GM21390 (cell line): ENCODE measurements around the gene LBP.
"Not testable (repeated sequence)": the region's sequence is repeated elsewhere in the genome, so short reads cannot be mapped to it uniquely, and the experiment has no call there.

ENCODE experiments used
- ATAC-seq: cut with Tn5 transposase; IDR thresholded peaks from one replicate; pipeline ENCODE4 v1.9.1; 2021; ENCODE audit not compliant: unreplicated experiment

The LBP gene

GRCh38 chr20:38345643-38346042, 639 bp upstream of the LBP start:
- no peak for ATAC-seq

- ATAC-seq: no peak
Observed at GRCh38 chr20:38346741-38347140, 459 bp downstream of the LBP start.

DNA sequence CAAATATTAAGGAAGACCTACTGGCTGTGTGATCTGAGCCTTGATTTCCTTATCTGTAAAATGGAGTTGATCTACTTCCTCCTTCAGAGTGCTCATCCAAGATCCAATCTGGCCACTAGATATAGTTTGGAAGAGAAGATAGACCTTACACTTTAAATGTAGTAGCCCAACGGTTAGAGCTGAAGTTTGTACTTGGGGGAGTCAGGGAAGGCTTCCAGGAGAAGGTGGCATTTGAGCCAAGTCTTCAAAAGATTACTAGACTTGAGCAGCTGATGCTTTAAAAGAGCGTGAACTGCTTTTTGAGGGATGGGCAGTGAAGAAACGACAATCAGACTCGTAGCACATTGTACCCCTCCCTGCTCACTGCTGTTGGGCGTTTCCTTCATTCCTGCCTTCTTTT, 3.6 kb downstream of the LBP start:
- ATAC-seq: no peak

- ATAC-seq: no peak
Observed at GRCh38 chr20:38350879-38351775, 4.8 kb downstream of the LBP start.

DNA sequence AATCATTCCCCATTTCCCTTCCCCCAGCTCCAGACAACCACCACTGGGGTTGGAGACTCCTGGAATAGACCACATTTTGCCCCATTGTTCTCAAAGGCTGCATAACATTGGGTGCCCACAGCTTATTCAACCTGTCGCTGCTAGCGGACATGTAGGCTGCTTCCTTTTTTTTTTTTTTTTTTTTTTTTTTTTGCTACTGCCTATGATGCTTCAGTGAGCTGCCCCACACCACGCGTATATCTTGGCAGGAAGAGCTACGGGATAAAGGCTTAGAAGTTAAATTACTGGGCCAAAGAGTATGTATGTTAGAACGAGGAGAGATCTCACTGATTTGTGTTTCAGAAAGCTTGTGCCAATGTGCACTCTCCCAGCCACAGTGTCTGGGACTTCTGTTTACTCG, 7.0 kb downstream of the LBP start:
- no peak for ATAC-seq

DNA sequence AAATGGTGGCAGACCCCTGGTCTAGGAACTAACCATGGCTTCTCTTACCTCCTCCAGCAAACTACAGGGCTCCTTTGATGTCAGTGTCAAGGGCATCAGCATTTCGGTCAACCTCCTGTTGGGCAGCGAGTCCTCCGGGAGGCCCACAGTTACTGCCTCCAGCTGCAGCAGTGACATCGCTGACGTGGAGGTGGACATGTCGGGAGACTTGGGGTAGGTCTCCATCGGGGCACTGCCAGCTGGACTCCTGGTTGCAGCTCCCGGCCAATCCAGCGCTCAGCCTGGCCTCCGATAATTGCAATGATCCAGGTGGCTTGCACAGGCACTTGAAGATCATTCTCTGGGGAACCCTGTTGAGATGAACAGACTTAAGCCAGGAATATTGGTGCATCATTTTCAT, 7.9 kb downstream of the LBP start:
- no peak for ATAC-seq

GRCh38 chr20:38355161-38356012, 9.1 kb downstream of the LBP start:
- ATAC-seq: no peak

GRCh38 chr20:38357653-38358207, 11.4 kb downstream of the LBP start:
- no peak for ATAC-seq

DNA sequence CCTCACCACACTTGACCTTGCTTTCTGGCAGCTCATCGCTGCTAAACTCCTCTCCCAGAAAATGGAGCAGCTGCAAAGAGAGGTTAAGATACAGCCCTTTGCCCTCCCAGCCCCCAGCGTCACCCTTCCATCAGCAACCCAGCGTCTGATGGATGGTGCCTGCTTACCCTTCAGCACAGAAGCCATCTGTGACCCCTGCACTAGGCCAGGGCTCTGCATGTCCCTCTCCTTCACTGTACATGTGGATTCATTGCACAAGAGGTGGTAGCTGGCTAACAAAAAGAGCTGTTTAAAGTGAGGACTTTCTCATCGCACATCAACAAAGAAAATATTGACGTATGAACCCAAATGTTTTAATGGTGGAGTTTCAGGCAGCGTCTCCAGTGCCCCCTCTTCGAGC, 12.3 kb downstream of the LBP start:
- ATAC-seq: no peak

GRCh38 chr20:38363004-38363747, 16.9 kb downstream of the LBP start:
- no peak for ATAC-seq

DNA sequence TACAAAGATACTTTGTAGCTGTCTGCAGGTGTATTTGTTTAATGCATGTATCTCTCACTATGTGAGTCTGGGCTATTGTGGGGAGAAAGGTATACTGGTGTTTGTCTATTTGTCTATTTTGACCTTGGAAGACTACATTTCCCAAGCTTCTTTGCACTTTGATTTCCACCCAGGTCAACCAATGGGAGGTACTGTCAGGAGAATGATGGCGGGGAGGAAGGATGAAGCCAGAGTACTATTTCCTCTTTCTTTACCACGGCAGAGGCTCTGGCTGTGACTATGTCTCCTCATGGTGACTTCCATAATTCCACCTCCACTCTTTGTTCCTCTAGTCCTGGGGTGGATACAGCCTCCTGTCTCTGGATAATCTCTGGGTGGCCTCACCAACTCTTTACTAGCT, 23.1 kb downstream of the LBP start:
- no peak for ATAC-seq

DNA sequence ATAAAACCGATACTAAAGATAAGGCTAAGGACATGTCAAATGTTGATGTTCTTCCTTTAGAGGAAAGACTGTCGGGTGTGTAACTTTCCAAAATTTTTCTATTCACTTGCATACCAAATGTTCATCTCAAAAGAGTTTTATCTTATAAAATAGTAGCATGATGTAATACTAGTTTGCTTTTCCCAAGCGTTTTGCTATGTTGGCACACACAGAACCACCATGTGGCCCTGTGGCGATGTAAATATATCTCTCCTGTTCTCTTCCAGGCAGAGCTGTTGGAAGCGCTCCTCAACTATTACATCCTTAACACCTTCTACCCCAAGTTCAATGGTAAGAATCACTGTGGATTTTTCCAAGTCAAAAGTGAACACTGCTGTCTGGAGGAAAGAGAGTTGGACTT, 26.5 kb downstream of the LBP start:
- no peak for ATAC-seq

- no peak for ATAC-seq
Observed at GRCh38 chr20:38373231-38373867, 27.1 kb downstream of the LBP start.

- ATAC-seq: no peak
Observed at GRCh38 chr20:38373898-38374297, 27.6 kb downstream of the LBP start.

DNA sequence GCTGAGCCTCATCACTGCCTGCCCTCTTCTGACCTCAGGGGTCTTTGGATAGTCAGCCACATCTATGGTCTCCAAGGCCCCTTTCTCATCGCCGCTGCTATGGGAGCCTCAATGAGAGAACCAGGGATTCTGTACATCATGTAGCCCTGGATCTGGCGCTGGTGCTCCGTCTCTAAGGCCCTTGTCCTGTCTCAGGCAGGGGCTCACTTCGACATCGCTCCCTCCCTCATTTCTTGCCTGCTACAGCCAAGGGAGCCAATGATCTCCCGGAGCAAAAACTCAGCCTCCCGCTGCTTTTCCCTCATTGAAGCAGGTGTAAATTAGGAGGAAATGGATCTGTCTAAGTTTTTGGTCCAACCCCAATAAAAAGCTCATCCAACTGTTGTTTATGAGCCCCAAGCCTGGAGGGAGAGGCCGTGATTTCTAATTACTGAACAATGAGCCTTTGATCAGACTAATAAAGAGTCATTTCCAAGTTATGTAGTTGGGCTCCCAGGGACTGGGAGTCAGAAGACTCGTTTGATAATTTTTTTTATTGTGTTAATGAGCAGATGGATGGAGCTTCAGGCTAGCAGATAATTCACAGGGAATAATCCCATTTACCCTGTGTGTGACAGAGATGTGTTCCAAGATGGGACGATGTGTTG, 30.9 kb downstream of the LBP start:
- no peak for ATAC-seq

DNA sequence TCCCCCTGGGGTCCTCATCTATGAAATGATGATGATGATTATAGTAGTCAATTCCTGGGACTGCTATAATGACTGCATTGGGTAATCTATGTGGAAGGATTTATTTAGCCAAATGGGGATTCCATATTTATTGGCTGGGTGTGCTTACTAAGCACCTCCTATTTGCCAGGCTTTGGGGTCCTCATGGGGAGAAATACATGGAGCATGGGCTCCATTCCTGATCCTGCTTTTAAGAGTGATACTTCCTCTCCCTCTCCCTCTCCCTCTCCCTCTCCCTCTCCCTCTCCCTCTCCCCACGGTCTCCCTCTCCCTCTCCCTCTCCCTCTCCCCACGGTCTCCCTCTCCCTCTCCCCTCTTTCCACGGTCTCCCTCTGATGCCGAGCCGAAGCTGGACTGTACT, 31.6 kb downstream of the LBP start:
- ATAC-seq: not testable (repeated sequence)

DNA sequence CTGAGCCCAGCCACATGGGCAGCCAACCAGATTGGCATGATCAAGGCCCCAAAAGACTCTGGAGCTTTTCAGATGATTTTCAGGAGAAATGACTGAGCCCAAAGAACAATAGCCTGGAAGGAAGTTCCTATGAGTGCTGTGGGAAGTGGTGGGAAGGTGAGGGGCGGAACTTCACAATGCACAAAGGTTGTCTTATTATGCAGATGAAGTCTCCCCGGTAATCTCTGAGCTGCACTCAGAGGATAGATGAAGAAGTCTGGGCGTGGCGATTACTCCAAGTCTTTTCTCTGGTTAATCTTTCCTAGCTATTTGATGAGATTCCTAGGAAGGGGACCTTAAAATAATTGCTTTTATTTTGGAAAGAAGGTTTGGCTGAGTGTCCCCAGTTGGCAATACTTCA, 36.9 kb downstream of the LBP start:
- ATAC-seq: no peak

DNA sequence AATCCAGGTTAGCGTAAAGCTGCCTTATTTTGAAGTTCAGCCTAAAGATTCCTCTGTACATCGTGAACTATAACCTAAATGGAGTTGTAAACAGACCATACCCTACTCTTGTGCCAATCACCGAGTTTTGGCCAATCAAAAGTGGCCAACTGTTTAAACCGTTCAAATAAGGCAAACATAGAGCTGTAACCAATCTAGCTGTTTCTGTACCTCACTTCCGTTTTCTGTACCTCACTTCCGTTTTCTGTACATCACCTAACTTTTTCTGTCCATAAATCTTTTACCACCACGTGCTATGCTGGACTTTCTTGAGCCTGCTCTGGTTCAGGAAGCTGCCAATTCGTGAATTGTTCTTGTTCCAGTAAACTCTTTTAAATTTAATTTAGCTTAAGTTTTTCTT, 39.7 kb downstream of the LBP start:
- ATAC-seq: no peak

GRCh38 chr20:38386851-38387250, 40.6 kb downstream of the LBP start:
- no peak for ATAC-seq

- ATAC-seq: no peak
Observed at GRCh38 chr20:38387953-38388352, 41.7 kb downstream of the LBP start.
